H9 (cell line): ENCODE measurements around the gene CHAMP1. TPM values are rescaled to one million over a fixed set of nuclear protein-coding genes. Genes with fewer than 3 reads are reported as not detected.

Experiments used
- DNase-seq: peaks from one replicate; pipeline ENCODE4 v3.0.0-alpha.2; 2017
- H2AFZ ChIP-seq: one replicate; pipeline ENCODE4 v1.6.1; 2013; ENCODE audit warnings: mild to moderate bottlenecking, low read length, control low read depth, moderate library complexity
- H2AK5ac ChIP-seq: 2 replicates; pipeline ENCODE4 v1.6.1; 2013; ENCODE audit warnings: low read length, control low read depth, mixed read lengths; ENCODE audit not compliant: insufficient read length
- H2BK120ac ChIP-seq: one replicate; pipeline ENCODE4 v1.6.1; 2013; ENCODE audit warnings: low read depth, mild to moderate bottlenecking, low read length, control low read depth, inconsistent platforms; ENCODE audit not compliant: poor library complexity, severe bottlenecking
- H2BK12ac ChIP-seq: 2 replicates; pipeline ENCODE4 v1.6.1; 2013; ENCODE audit warnings: low read length, control low read depth, mixed read lengths, low read depth; ENCODE audit not compliant: insufficient read length
- H2BK15ac ChIP-seq: 2 replicates; pipeline ENCODE4 v1.6.1; 2013; ENCODE audit warnings: low read depth, low read length, control low read depth
- H2BK20ac ChIP-seq: one replicate; pipeline ENCODE4 v1.6.1; 2013; ENCODE audit warnings: low read depth, mild to moderate bottlenecking, low read length, control low read depth, inconsistent platforms; ENCODE audit not compliant: poor library complexity, severe bottlenecking
- H2BK5ac ChIP-seq: 2 replicates; pipeline ENCODE4 v1.6.1; 2013; ENCODE audit warnings: low read length, control low read depth, mixed read lengths; ENCODE audit not compliant: insufficient read length
- H3K14ac ChIP-seq: 2 replicates; pipeline ENCODE4 v1.6.1; 2013; ENCODE audit warnings: low read length, control low read depth; ENCODE audit not compliant: insufficient read depth
- H3K18ac ChIP-seq: 2 replicates; pipeline ENCODE4 v1.6.1; 2013; ENCODE audit warnings: low read depth, mild to moderate bottlenecking, mixed read lengths, low read length, control low read depth; ENCODE audit not compliant: insufficient read length
- H3K23ac ChIP-seq: 2 replicates; pipeline ENCODE4 v1.6.1; 2013; ENCODE audit warnings: low read length, control low read depth, mixed read lengths, low read depth; ENCODE audit not compliant: insufficient read length
- H3K23me2 ChIP-seq: 2 replicates; pipeline ENCODE4 v1.6.1; 2013; ENCODE audit warnings: low read depth, mild to moderate bottlenecking, mixed read lengths, low read length, control low read depth; ENCODE audit not compliant: insufficient read length, poor library complexity, severe bottlenecking
- H3K27ac ChIP-seq: 2 replicates; pipeline ENCODE4 v1.5.1; 2013; ENCODE audit warnings: low read length, control low read depth, mixed read lengths, low read depth; ENCODE audit not compliant: insufficient read length
- H3K27me3 ChIP-seq: 2 replicates; pipeline ENCODE4 v1.6.1; 2013; ENCODE audit warnings: low read length, control low read depth, inconsistent platforms; ENCODE audit not compliant: insufficient read depth
- H3K4ac ChIP-seq: 2 replicates; pipeline ENCODE4 v1.6.1; 2013; ENCODE audit warnings: low read depth, mild to moderate bottlenecking, control low read depth, inconsistent platforms, low read length, moderate library complexity
- H3K4me1 ChIP-seq: 2 replicates; pipeline ENCODE4 v1.6.1; 2013; ENCODE audit warnings: low read length, control low read depth, inconsistent platforms; ENCODE audit not compliant: insufficient read depth
- H3K4me2 ChIP-seq: 2 replicates; pipeline ENCODE4 v1.6.1; 2013; ENCODE audit warnings: low read length, control low read depth, mixed read lengths; ENCODE audit not compliant: insufficient read length, insufficient read depth
- H3K56ac ChIP-seq: 2 replicates; pipeline ENCODE4 v1.6.1; 2013; ENCODE audit warnings: low read depth, mild to moderate bottlenecking, mixed read lengths, low read length, control low read depth; ENCODE audit not compliant: insufficient read length
- H3K79me1 ChIP-seq: 2 replicates; pipeline ENCODE4 v1.6.1; 2013; ENCODE audit warnings: low read depth, mild to moderate bottlenecking, moderate library complexity, low read length, control low read depth, inconsistent platforms; ENCODE audit not compliant: insufficient read depth, poor library complexity, severe bottlenecking
- H3K79me2 ChIP-seq: 2 replicates; pipeline ENCODE4 v1.6.1; 2013; ENCODE audit warnings: low read length, control low read depth, inconsistent platforms; ENCODE audit not compliant: insufficient read depth
- H3K9ac ChIP-seq: 2 replicates; pipeline ENCODE4 v1.6.1; 2013; ENCODE audit warnings: low read length, control low read depth, mixed read lengths; ENCODE audit not compliant: insufficient read length; ENCODE audit errors: extremely low read depth
- H3K9me3 ChIP-seq: one replicate; pipeline ENCODE4 v1.6.1; 2013; ENCODE audit warnings: low read depth, low read length, inconsistent platforms; ENCODE audit not compliant: control insufficient read depth
- H3T11ph ChIP-seq: one replicate; pipeline ENCODE4 v1.6.1; 2013; ENCODE audit warnings: mild to moderate bottlenecking, low read length, control low read depth, inconsistent platforms
- H4K20me1 ChIP-seq: one replicate; pipeline ENCODE4 v1.6.1; 2013; ENCODE audit not compliant: control insufficient read depth, insufficient read length, insufficient read depth
- H4K5ac ChIP-seq: 2 replicates; pipeline ENCODE4 v1.6.1; 2013; ENCODE audit warnings: low read depth, mild to moderate bottlenecking, mixed read lengths, low read length, control low read depth; ENCODE audit not compliant: insufficient read length
- H4K8ac ChIP-seq: replicated peaks from 2 replicates; pipeline ENCODE4 v1.6.1; 2013; ENCODE audit warnings: low read length, control low read depth, mixed read lengths, low read depth; ENCODE audit not compliant: insufficient read length
- H4K91ac ChIP-seq: 2 replicates; pipeline ENCODE4 v1.6.1; 2013; ENCODE audit warnings: low read depth, mild to moderate bottlenecking, moderate library complexity, mixed read lengths, low read length, control low read depth; ENCODE audit not compliant: insufficient read length
- H3K27ac Mint-ChIP-seq, 3 experiments: 2 replicates in 2 of 3; 3 replicates in 1 of 3; pipeline ENCODE4 v1.8.0; 2020 to 2021; ENCODE audit warnings: mixed read lengths in 3 of 3, mild to moderate bottlenecking in 1 of 3, moderate library complexity in 1 of 3
- H3K27me3 Mint-ChIP-seq: 2 replicates; pipeline ENCODE4 v1.8.0; 2021; ENCODE audit warnings: low read depth, mild to moderate bottlenecking, moderate library complexity, mixed read lengths
- H3K36me3 Mint-ChIP-seq, 3 experiments: 2 replicates in 2 of 3; 3 replicates in 1 of 3; pipeline ENCODE4 v1.8.0; 2020 to 2021; ENCODE audit warnings: low read depth in 3 of 3, mixed read lengths in 3 of 3; ENCODE audit not compliant: insufficient read depth in 1 of 3
- H3K4me1 Mint-ChIP-seq, 2 experiments: 2 replicates each; pipeline ENCODE4 v1.8.0; 2020; ENCODE audit warnings: mixed read lengths in 2 of 2
- H3K4me3 Mint-ChIP-seq, 2 experiments: 2 replicates in 1 of 2; 3 replicates in 1 of 2; pipeline ENCODE4 v1.8.0; 2020 to 2021; ENCODE audit warnings: mild to moderate bottlenecking in 2 of 2, mixed read lengths in 2 of 2, moderate library complexity in 1 of 2
- H3K9me3 Mint-ChIP-seq, 2 experiments: 2 replicates in 1 of 2; 3 replicates in 1 of 2; pipeline ENCODE4 v1.8.0; 2020; ENCODE audit warnings: mild to moderate bottlenecking in 2 of 2, mixed read lengths in 2 of 2, moderate library complexity in 1 of 2
- WGBS: extraction: QIAGEN DNeasy Blood & Tissue Kit; methylation state at CpG from one replicate; pipeline ENCODE4 v1.1.7; 2013; ENCODE audit warnings: missing lambda C conversion rate, low lambda C conversion rate, mixed read lengths; ENCODE audit not compliant: insufficient read length; ENCODE audit errors: extremely low coverage; 5-methylcytosine and 5-hydroxymethylcytosine counted together
- total RNA-seq: library from RNA; stranded (reverse); gene quantifications from 2 replicates; pipeline ENCODE4 v1.2.1, GENCODE V29; 2021
- TF ChIP-seq, protein P1 (sequence below): fragments of 200-600 bp; sonication (generic); conservative IDR thresholded peaks from 3 replicates; pipeline ENCODE4 v1.8.0; 2021; ENCODE audit warnings: antibody characterized with exemption, mild to moderate bottlenecking

The CHAMP1 gene
- total RNA-seq, 1 experiment from 2014 or later, result 62.1 TPM

DNA sequence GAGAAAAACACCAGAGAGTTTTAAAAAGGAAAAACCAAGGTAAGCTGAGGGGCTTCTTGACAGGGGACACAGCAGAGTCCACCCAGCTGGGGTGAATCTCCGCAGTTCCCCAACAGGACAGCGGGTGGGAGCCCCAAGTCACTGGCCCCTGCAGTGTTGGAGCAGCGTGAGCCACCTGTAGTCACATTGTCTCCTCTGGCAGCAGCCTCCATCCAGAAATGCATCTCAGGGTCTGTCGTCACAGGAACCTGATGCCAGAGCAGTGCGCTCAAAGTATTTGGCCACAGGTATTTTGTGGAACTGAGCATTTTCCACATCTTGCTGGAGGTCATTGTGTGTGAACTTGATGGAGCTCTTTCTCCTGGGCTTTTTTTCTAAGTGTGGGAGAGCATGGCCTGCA lies 24.7 kb downstream of the CHAMP1 start:
- H3K27me3 ChIP-seq, result no peaks in the 10 kb centered on the region
- H4K20me1 ChIP-seq, result no peaks in the 10 kb centered on the region
- H2BK5ac ChIP-seq, result no peak overlapping the region
- Mint-ChIP-seq H3K36me3 (peaks cover 0 to 4% (median 2%) of the 10 kb centered on the region in 3 experiments; a peak in 1 of 7 replicates), H3K4me1 (peaks cover 19 to 26% of the 10 kb centered on the region in 2 experiments), H3K27me3 (no peaks in the 10 kb centered on the region), H3K4me3 (no peak overlapping the region), H3K27ac (no peak overlapping the region), H3K9me3 (peaks cover 0 to 3% of the 10 kb centered on the region in 2 experiments; a peak in 1 of 5 replicates)
- no peak overlapping the region for H3K27ac ChIP-seq
- H2AK5ac ChIP-seq, result no peak overlapping the region
- no peak overlapping the region for H4K5ac ChIP-seq
- H3T11ph ChIP-seq, result no peak overlapping the region
- no peak overlapping the region for H3K14ac ChIP-seq
- H3K4ac ChIP-seq, result no peak overlapping the region
- H3K4me1 ChIP-seq, result no peaks in the 10 kb centered on the region; the same call in 1 of the 2 replicates
- no peak overlapping the region for H3K56ac ChIP-seq
- H3K9me3 ChIP-seq, result no peaks in the 10 kb centered on the region
- no CpG with 5 or more reads among the region's 5 CpGs for WGBS
- no peaks in the 10 kb centered on the region for H3K79me2 ChIP-seq
- no peak overlapping the region for H4K91ac ChIP-seq
- H2BK20ac ChIP-seq, result no peak overlapping the region
- no peak overlapping the region for H2BK12ac ChIP-seq
- no peaks in the 10 kb centered on the region for H3K79me1 ChIP-seq
- DNase-seq, result peak; percentile 31
- no peak overlapping the region for H3K4me2 ChIP-seq
- TF ChIP-seq, protein P1, sequence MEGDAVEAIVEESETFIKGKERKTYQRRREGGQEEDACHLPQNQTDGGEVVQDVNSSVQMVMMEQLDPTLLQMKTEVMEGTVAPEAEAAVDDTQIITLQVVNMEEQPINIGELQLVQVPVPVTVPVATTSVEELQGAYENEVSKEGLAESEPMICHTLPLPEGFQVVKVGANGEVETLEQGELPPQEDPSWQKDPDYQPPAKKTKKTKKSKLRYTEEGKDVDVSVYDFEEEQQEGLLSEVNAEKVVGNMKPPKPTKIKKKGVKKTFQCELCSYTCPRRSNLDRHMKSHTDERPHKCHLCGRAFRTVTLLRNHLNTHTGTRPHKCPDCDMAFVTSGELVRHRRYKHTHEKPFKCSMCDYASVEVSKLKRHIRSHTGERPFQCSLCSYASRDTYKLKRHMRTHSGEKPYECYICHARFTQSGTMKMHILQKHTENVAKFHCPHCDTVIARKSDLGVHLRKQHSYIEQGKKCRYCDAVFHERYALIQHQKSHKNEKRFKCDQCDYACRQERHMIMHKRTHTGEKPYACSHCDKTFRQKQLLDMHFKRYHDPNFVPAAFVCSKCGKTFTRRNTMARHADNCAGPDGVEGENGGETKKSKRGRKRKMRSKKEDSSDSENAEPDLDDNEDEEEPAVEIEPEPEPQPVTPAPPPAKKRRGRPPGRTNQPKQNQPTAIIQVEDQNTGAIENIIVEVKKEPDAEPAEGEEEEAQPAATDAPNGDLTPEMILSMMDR, result no peak
- no peak overlapping the region for H2BK120ac ChIP-seq
- H2AFZ ChIP-seq, result no peak overlapping the region
- no peak overlapping the region for H4K8ac ChIP-seq
- no peak overlapping the region for H3K9ac ChIP-seq
- no peak overlapping the region for H3K23ac ChIP-seq
- H2BK15ac ChIP-seq, result no peak overlapping the region
- H3K23me2 ChIP-seq, result no peaks in the 10 kb centered on the region
- H3K18ac ChIP-seq, result no peak overlapping the region
